Measurements from ENCODE around the gene RAB40B. TPM values are rescaled to one million over a fixed set of nuclear protein-coding genes. Genes with fewer than 3 reads are reported as not detected.

RAB40B gene
- polyA plus RNA-seq, 1 donor (not counting 4 experiments of a cell fraction or from before 2014, with no cell fraction given), result 10.6 TPM

- no peaks in the 10 kb centered on the region for H3K9me1 ChIP-seq (ENCODE audit: control insufficient read depth, extremely low read depth, insufficient read depth, low read length)
- no peak overlapping the region for H2AFZ ChIP-seq (ENCODE audit: control insufficient read depth, low read length)
- H3K4me1 ChIP-seq (ENCODE audit: control insufficient read depth, extremely low read depth, insufficient read depth, low read length), result peaks cover 14% of the 10 kb centered on the region
- H3K4me3 ChIP-seq (ENCODE audit: control insufficient read depth in 2 of 3, extremely low read depth in 1 of 3, insufficient read depth in 2 of 3, low read depth in 1 of 3, low read length in 3 of 3), result no peak overlapping the region
- H3K36me3 ChIP-seq (ENCODE audit: control insufficient read depth in 2 of 2, extremely low read depth in 1 of 2, insufficient read depth in 2 of 2, low read length in 2 of 2), result peaks cover 2 to 13% of the 10 kb centered on the region in 2 experiments
- FAIRE-seq (no peak), DNase-seq (ENCODE audit: low read depth, low spot score) (no peak)
- no peaks in the 10 kb centered on the region for H3K79me2 ChIP-seq (ENCODE audit: control insufficient read depth, insufficient read depth, low read length)
- peaks cover 3% of the 10 kb centered on the region for H4K20me1 ChIP-seq (ENCODE audit: control insufficient read depth, extremely low read depth, insufficient read depth, low read length)
- no peaks in the 10 kb centered on the region for H3K27me3 ChIP-seq (ENCODE audit: control insufficient read depth, extremely low read depth, insufficient read depth, low read length)
- dilution Hi-C loops (cut with MboI; ENCODE audit: extremely low pct_ligation_motif_present, low sequenced_read_pairs), result no loop called here
- no peaks in the 10 kb centered on the region for H3K9me3 ChIP-seq (ENCODE audit: control insufficient read depth, low read depth, low read length)
- no peak overlapping the region for H3K9ac ChIP-seq (ENCODE audit: control insufficient read depth, extremely low read depth, insufficient read depth, low read length)
- no peak overlapping the region for H3K27ac ChIP-seq (ENCODE audit: control insufficient read depth, insufficient read depth, low read length)
- no peak for TF ChIP-seq CTCF (optimal IDR thresholded peaks at IDR 0.05 in 1 of 3, IDR thresholded peaks at IDR 0.05 in 1 of 3, conservative IDR thresholded peaks at IDR 0.05 in 1 of 3; ENCODE audit: extremely low read depth in 1 of 3, insufficient read depth in 2 of 3, low read length in 3 of 3)
- no peak overlapping the region for H3K4me2 ChIP-seq (ENCODE audit: control insufficient read depth, extremely low read depth, insufficient read depth, low read depth, low read length)
These were observed 87.1 kb downstream of the RAB40B start for GRCh38 chr17:82611140-82612058.

- FAIRE-seq, result no peak
- H3K4me2 ChIP-seq (ENCODE audit: control insufficient read depth, extremely low read depth, insufficient read depth, low read depth, low read length), result no peak overlapping the region
- no peak overlapping the region for H3K27ac ChIP-seq (ENCODE audit: control insufficient read depth, insufficient read depth, low read length)
- no peaks in the 10 kb centered on the region for H3K9me1 ChIP-seq (ENCODE audit: control insufficient read depth, extremely low read depth, insufficient read depth, low read length)
- no peaks in the 10 kb centered on the region for H3K27me3 ChIP-seq (ENCODE audit: control insufficient read depth, extremely low read depth, insufficient read depth, low read length)
- TF ChIP-seq EZH2 (IDR thresholded peaks at IDR 0.05; ENCODE audit: low read length) (no peak), CTCF (optimal IDR thresholded peaks at IDR 0.05 in 1 of 3, IDR thresholded peaks at IDR 0.05 in 1 of 3, conservative IDR thresholded peaks at IDR 0.05 in 1 of 3; ENCODE audit: extremely low read depth in 1 of 3, insufficient read depth in 2 of 3, low read length in 3 of 3) (no peak)
- dilution Hi-C loops (cut with MboI; ENCODE audit: extremely low pct_ligation_motif_present, low sequenced_read_pairs), result no loop called here
- H4K20me1 ChIP-seq (ENCODE audit: control insufficient read depth, extremely low read depth, insufficient read depth, low read length), result peaks cover 8% of the 10 kb centered on the region
- H3K4me1 ChIP-seq (ENCODE audit: control insufficient read depth, extremely low read depth, insufficient read depth, low read length), result peaks cover 24% of the 10 kb centered on the region
- no peak overlapping the region for H3K4me3 ChIP-seq (ENCODE audit: control insufficient read depth in 2 of 3, extremely low read depth in 1 of 3, insufficient read depth in 2 of 3, low read depth in 1 of 3, low read length in 3 of 3)
- no peak overlapping the region for H3K9ac ChIP-seq (ENCODE audit: control insufficient read depth, extremely low read depth, insufficient read depth, low read length)
- no peak for DNase-seq (ENCODE audit: low read depth, low spot score)
- H2AFZ ChIP-seq (ENCODE audit: control insufficient read depth, low read length), result no peak overlapping the region
- H3K9me3 ChIP-seq (ENCODE audit: control insufficient read depth, low read depth, low read length), result no peaks in the 10 kb centered on the region
- H3K36me3 ChIP-seq (ENCODE audit: control insufficient read depth in 2 of 2, extremely low read depth in 1 of 2, insufficient read depth in 2 of 2, low read length in 2 of 2), result peaks cover under 1 to 2% of the 10 kb centered on the region in 2 experiments
- H3K79me2 ChIP-seq (ENCODE audit: control insufficient read depth, insufficient read depth, low read length), result no peaks in the 10 kb centered on the region
These were observed 88.8 kb downstream of the RAB40B start for GRCh38 chr17:82609655-82610054.
